Activated T-cell treated with anti-CD3 and anti-CD28 coated beads, Interleukin-2, amount 50 U/mL, for 4 hours (primary cell): ENCODE measurements around the gene GFI1B. TPM values are rescaled to one million over a fixed set of nuclear protein-coding genes. Genes with fewer than 3 reads are reported as not detected.
A peak's percentile ranks its signal among the peaks of the same experiment; 100 is the strongest.

Source experiments
- ATAC-seq, 2 donors: fragments of 200-7000 bp; cut with Tn5 transposase; one replicate each; pipeline ENCODE4 v1.10.0; 2021
- DNase-seq: peaks from one replicate; pipeline ENCODE4 v3.0.0-alpha.2; 2020
- H3K27me3 Mint-ChIP-seq: one replicate; pipeline ENCODE4 v1.8.0; 2021; ENCODE audit warnings: low read depth, mixed read lengths
- H3K36me3 Mint-ChIP-seq: one replicate; pipeline ENCODE4 v1.8.0; 2022; ENCODE audit warnings: mixed read lengths; ENCODE audit not compliant: insufficient read depth
- H3K4me1 Mint-ChIP-seq: one replicate; pipeline ENCODE4 v1.8.0; 2021; ENCODE audit warnings: low read depth, mixed read lengths
- H3K4me3 Mint-ChIP-seq: one replicate; pipeline ENCODE4 v1.8.0; 2021; ENCODE audit warnings: mild to moderate bottlenecking, moderate library complexity, mixed read lengths
- H3K9me3 Mint-ChIP-seq: one replicate; pipeline ENCODE4 v1.8.0; 2021; ENCODE audit warnings: mixed read lengths
- total RNA-seq, 3 donors: library from RNA; stranded (reverse); gene quantifications; one replicate each; pipeline ENCODE4 v1.2.1, GENCODE V29; 2021

GFI1B gene
- under 1 TPM; 0.16 to 0.87 (median 0.56) TPM for total RNA-seq

GRCh38 chr9:132978451-132979131 is at the start of gene GFI1B:
Gene GFI1B, plus strand, starts transcription at chr9:132978694. Its CDS starts 7,985 bp downstream, at chr9:132986679.
- DNase-seq (no peak), ATAC-seq (no peak)
- peaks cover 5% of the 10 kb centered on the region for H3K4me1 Mint-ChIP-seq
- H3K9me3 Mint-ChIP-seq: no peaks in the 10 kb centered on the region
- H3K36me3 Mint-ChIP-seq: no peaks in the 10 kb centered on the region
- H3K27me3 Mint-ChIP-seq: peaks cover 57% of the 10 kb centered on the region
- no peak within 1 kb of the TSS for H3K4me3 Mint-ChIP-seq

DNA sequence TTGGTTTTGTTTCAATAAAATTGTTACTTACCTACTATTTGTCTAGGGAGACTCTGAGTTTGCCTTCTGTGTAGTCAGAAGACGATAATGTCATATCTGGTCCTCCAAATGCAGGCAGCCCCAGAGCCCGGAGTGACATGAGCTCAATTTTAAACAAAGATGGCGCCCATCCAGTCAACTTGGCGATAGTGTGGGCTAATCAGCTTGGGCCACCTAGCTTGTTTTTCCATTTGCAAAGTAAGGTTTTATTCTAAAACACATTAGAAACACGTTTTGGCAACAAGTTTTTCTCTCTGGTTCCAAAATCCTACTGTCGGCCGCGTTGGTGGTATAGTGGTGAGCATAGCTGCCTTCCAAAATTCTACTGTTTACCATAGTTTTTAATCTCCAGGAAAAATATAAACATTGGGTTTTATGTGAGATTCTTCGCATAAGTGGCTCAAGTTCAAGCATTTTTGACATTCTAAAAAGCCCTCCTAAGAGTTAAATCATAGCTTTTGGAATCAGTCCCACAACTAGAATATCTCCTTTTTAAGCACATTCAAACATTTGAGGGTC is 47.2 kb upstream of the GFI1B start:
- no peaks in the 10 kb centered on the region for H3K4me1 Mint-ChIP-seq
- H3K9me3 Mint-ChIP-seq: no peaks in the 10 kb centered on the region
- peaks cover 37% of the 10 kb centered on the region for H3K36me3 Mint-ChIP-seq
- DNase-seq: no peak
- ATAC-seq: no peak
- H3K27me3 Mint-ChIP-seq: no peaks in the 10 kb centered on the region
- H3K4me3 Mint-ChIP-seq: no peak overlapping the region

DNA sequence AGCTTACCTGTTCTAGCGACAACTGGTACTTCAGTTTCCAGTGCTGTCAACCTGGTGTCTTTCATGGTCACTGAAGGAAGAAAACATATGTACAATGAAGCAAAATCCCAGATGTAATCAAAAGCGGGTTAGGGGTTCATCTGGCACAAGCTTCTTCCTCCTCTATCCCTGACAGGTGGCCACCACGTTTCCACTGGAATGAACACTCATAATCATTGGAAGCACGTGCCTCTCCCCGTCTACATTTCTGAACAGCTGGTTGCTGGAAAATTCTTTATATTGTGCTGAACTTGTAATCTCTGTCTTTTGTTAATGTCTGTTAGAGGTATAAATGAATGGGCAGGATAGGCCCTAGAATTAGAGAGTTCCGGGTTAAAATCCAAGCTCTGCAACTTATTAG is 43.5 kb upstream of the GFI1B start:
- ATAC-seq (no peak), DNase-seq (no peak)
- Mint-ChIP-seq H3K4me3 (no peak overlapping the region), H3K36me3 (peaks cover 26% of the 10 kb centered on the region), H3K27me3 (no peaks in the 10 kb centered on the region), H3K4me1 (no peaks in the 10 kb centered on the region), H3K9me3 (no peaks in the 10 kb centered on the region)

- Mint-ChIP-seq H3K4me3 (no peak overlapping the region), H3K27me3 (no peaks in the 10 kb centered on the region), H3K4me1 (peaks cover 5% of the 10 kb centered on the region), H3K9me3 (no peaks in the 10 kb centered on the region), H3K36me3 (peaks cover 19% of the 10 kb centered on the region)
- no peak for DNase-seq
- ATAC-seq: no peak
Observed at GRCh38 chr9:132937463-132937901, 41.0 kb upstream of the GFI1B start.

DNA sequence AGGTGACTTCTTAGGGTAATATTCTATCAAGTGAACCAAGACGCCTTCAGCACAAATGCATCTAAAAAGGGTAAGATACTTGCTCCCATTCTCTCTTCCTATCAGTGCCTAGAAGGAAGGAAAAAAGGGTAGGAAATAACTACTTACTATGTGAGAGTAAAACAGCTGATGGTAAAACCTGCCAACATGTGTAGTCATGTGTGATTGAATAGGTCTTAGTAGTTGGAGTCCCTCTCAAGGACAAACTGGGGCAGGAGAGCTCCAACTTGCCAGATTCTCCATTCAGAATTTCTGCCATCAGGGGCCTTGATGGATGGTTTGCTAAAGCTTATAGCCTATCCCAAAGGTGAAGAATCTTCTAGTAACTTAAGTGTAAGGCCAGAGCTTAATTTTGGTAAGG is 39.3 kb upstream of the GFI1B start:
- Mint-ChIP-seq H3K4me1 (peaks cover 20% of the 10 kb centered on the region), H3K4me3 (no peak overlapping the region), H3K27me3 (no peaks in the 10 kb centered on the region), H3K36me3 (peaks cover 11% of the 10 kb centered on the region), H3K9me3 (no peaks in the 10 kb centered on the region)
- DNase-seq (no peak), ATAC-seq (no peak)

DNA sequence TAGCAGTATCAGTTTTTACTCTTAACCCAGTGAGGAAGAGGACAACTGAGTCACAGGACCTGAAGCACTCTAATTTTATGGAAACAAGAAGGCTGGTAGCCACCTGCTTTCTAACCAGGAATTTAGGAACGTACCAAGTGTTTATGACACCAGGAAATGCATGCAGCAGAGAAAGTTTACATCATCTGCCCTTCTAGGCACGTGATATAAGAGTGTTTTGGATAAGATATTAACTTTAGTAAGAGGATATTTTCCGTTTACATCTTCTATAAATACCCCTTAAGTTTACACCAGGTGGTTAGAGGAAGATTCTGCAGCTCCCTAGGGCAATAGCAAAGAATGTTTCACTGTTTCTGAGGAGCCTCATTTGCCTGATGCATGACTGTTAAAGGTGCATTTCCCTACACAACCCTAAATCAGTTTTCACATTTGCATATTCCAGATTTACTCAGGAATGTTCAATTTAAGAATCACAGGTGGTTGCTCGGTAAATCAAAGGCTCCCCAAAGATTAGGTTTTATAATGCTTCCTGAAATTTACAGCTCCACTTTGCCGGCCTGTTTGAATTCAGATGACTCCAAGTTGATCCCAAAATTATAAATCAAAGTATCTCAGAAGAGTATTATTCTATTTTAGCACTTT is 35.8 kb upstream of the GFI1B start:
- no peaks in the 10 kb centered on the region for H3K9me3 Mint-ChIP-seq
- H3K4me3 Mint-ChIP-seq: peak overlapping the region; percentile 94
- ATAC-seq (no peak), DNase-seq (no peak)
- H3K4me1 Mint-ChIP-seq: peaks cover 28% of the 10 kb centered on the region
- peaks cover 7% of the 10 kb centered on the region for H3K36me3 Mint-ChIP-seq
- no peaks in the 10 kb centered on the region for H3K27me3 Mint-ChIP-seq

DNA sequence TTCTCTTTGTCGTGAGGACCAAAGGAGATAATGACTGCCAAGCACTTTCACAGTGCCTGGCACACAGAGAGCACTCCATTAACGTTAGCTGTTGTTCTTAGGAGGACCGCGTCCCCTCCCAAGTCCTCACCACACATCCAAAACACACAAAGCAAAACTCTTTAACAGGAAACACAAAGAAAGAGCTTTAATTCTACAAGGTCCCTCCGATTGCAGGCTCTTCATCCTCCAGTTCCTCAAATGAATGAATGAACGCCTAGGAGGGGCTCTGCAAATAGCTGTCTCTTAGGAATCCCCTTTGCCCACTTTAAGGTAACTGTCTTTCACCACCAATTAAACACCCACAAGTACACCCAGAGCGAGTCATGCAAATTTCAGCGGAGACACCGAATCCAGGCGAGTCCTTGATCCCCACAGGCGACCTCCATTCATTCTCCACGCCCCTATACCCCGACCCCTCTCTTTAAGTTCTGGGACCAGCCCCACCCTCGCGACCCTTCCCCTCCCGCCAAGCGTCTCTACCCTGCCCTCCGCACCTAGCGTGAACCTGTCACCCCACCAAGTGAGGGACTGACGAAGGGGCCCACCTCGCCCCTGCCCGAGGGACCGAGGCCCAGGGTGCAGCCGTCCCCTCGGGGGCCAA is 34.7 kb upstream of the GFI1B start:
- peak overlapping the region; percentile 94 for H3K4me3 Mint-ChIP-seq
- peaks cover 6% of the 10 kb centered on the region for H3K36me3 Mint-ChIP-seq
- DNase-seq (no peak), ATAC-seq (no peak)
- no peaks in the 10 kb centered on the region for H3K9me3 Mint-ChIP-seq
- peaks cover 28% of the 10 kb centered on the region for H3K4me1 Mint-ChIP-seq
- H3K27me3 Mint-ChIP-seq: no peaks in the 10 kb centered on the region

- H3K9me3 Mint-ChIP-seq: no peaks in the 10 kb centered on the region
- H3K4me1 Mint-ChIP-seq: peaks cover 28% of the 10 kb centered on the region
- DNase-seq (peak; percentile 98), ATAC-seq (peak; percentile 91 to 92)
- H3K4me3 Mint-ChIP-seq: peak within 1 kb of the TSS; percentile 94
- no peaks in the 10 kb centered on the region for H3K27me3 Mint-ChIP-seq
- H3K36me3 Mint-ChIP-seq: peaks cover 2% of the 10 kb centered on the region
Observed at GRCh38 chr9:132944294-132945185, 34.0 kb upstream of the GFI1B start, which contains the start of gene TSC1. Gene TSC1, minus strand, starts transcription at chr9:132944616. Its CDS starts 15,744 bp downstream, at chr9:132928872.

DNA sequence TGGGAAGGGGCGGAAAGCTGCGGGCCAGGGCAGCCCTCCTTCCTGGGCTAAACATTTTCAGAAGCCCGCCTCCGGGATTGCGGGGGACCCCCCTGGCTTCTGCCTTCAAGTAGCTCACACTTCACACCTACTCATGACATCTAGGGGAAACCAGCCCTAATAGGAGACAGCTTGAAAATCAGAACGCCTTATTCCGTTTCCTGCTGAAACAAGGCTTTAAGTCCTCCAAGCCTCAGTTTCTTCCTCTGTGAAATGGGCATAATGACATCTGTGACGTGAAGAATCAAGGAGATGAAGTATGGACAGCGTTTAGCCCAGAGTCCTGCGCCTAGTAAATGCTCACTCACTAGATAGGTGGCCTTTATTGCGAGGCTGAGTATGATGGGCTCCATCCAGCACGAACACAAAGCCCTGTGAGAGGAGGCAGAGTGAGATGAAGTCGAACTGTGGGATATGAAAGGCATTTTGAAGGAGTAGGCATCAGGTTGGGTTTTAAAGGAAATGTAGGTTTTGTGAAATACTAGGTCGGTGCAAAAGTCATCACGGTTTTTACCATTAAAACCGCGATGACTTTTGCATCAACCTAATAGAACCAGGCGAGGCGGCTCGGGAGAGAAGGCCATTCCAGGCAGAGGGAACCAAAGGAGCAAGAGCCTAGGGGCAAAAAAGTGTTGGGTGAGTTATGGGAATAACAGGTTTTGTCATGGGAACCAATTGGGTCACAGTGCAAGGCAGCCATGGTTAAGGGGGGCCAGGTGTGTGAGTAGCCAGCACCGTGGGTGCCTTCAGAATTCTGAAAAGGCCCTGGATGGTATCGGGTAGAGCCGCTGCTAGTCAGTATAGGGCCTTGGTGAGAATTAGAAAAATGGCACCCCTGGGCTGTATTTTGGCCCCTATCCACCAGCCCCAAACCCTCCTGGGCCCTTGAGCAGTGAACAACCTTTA is 33.0 kb upstream of the GFI1B start:
- no peak for DNase-seq
- Mint-ChIP-seq H3K9me3 (no peaks in the 10 kb centered on the region), H3K4me3 (peak overlapping the region; percentile 94), H3K36me3 (peaks cover 2% of the 10 kb centered on the region), H3K27me3 (no peaks in the 10 kb centered on the region), H3K4me1 (peaks cover 28% of the 10 kb centered on the region)
- ATAC-seq: peak; percentile 7 to 13

GRCh38 chr9:132946211-132946610 is 32.3 kb upstream of the GFI1B start:
- H3K4me3 Mint-ChIP-seq: no peak overlapping the region
- no peaks in the 10 kb centered on the region for H3K9me3 Mint-ChIP-seq
- no peak for ATAC-seq
- peaks cover 28% of the 10 kb centered on the region for H3K4me1 Mint-ChIP-seq
- no peaks in the 10 kb centered on the region for H3K27me3 Mint-ChIP-seq
- DNase-seq: no peak
- H3K36me3 Mint-ChIP-seq: peaks cover 2% of the 10 kb centered on the region

GRCh38 chr9:132946631-132947295 is 31.7 kb upstream of the GFI1B start:
- H3K4me3 Mint-ChIP-seq: no peak overlapping the region
- ATAC-seq (no peak), DNase-seq (no peak)
- no peaks in the 10 kb centered on the region for H3K9me3 Mint-ChIP-seq
- H3K4me1 Mint-ChIP-seq: peaks cover 28% of the 10 kb centered on the region
- H3K36me3 Mint-ChIP-seq: peaks cover 2% of the 10 kb centered on the region
- H3K27me3 Mint-ChIP-seq: no peaks in the 10 kb centered on the region

GRCh38 chr9:132947756-132948155 is 30.7 kb upstream of the GFI1B start:
- Mint-ChIP-seq H3K27me3 (no peaks in the 10 kb centered on the region), H3K4me3 (no peak overlapping the region), H3K4me1 (peaks cover 20% of the 10 kb centered on the region), H3K36me3 (peaks cover 2% of the 10 kb centered on the region), H3K9me3 (no peaks in the 10 kb centered on the region)
- ATAC-seq (no peak), DNase-seq (no peak)
